GM21737 (cell line): Measurements from ENCODE around the gene VPS4B.
"Not testable (repeated sequence)": the region's sequence is repeated elsewhere in the genome, so short reads cannot be mapped to it uniquely, and the experiment has no call there.

ENCODE experiments used
- ATAC-seq: cut with Tn5 transposase; IDR thresholded peaks from one replicate; pipeline ENCODE4 v1.9.1; 2021; ENCODE audit warnings: mild to moderate bottlenecking, moderate library complexity; ENCODE audit not compliant: unreplicated experiment

VPS4B gene

GRCh38 chr18:63422087-63422863 is at the start of gene VPS4B:
Gene VPS4B (minus strand): TSS chr18:63422476. CDS start chr18:63422259, 217 bp downstream.
- ATAC-seq = peak; percentile 97

GRCh38 chr18:63470751-63471150 is 48.5 kb upstream of the VPS4B start:
- no peak for ATAC-seq

- ATAC-seq = no peak
Observed at GRCh38 chr18:63468575-63468974, 46.3 kb upstream of the VPS4B start.

GRCh38 chr18:63467699-63468098 is 45.4 kb upstream of the VPS4B start:
- ATAC-seq = no peak

GRCh38 chr18:63465059-63465458 is 42.8 kb upstream of the VPS4B start:
- ATAC-seq = no peak

GRCh38 chr18:63464434-63464833 is 42.2 kb upstream of the VPS4B start:
- no peak for ATAC-seq

- ATAC-seq = no peak
Observed at GRCh38 chr18:63460414-63460813, 38.1 kb upstream of the VPS4B start.

GRCh38 chr18:63457977-63458376 is 35.7 kb upstream of the VPS4B start:
- ATAC-seq = no peak

- no peak for ATAC-seq
Observed at GRCh38 chr18:63454497-63454896, 32.2 kb upstream of the VPS4B start.

GRCh38 chr18:63452751-63453150 is 30.5 kb upstream of the VPS4B start:
- not testable (repeated sequence) for ATAC-seq

- no peak for ATAC-seq
Observed at GRCh38 chr18:63451799-63452660, 29.8 kb upstream of the VPS4B start.

- no peak for ATAC-seq
Observed at GRCh38 chr18:63449426-63449825, 27.1 kb upstream of the VPS4B start.

- ATAC-seq = no peak
Observed at GRCh38 chr18:63447066-63447465, 24.8 kb upstream of the VPS4B start.

- no peak for ATAC-seq
Observed at GRCh38 chr18:63446266-63446665, 24.0 kb upstream of the VPS4B start.

- no peak for ATAC-seq
Observed at GRCh38 chr18:63445037-63445436, 22.8 kb upstream of the VPS4B start.

GRCh38 chr18:63444580-63444979 is 22.3 kb upstream of the VPS4B start:
- ATAC-seq = no peak

- no peak for ATAC-seq
Observed at GRCh38 chr18:63443829-63444228, 21.6 kb upstream of the VPS4B start.

- ATAC-seq = no peak
Observed at GRCh38 chr18:63440881-63441280, 18.6 kb upstream of the VPS4B start.

GRCh38 chr18:63440219-63440618 is 17.9 kb upstream of the VPS4B start:
- no peak for ATAC-seq

GRCh38 chr18:63439334-63439733 is 17.1 kb upstream of the VPS4B start:
- no peak for ATAC-seq

GRCh38 chr18:63438181-63438580 is 15.9 kb upstream of the VPS4B start:
- ATAC-seq = no peak

- no peak for ATAC-seq
Observed at GRCh38 chr18:63433334-63433866, 11.1 kb upstream of the VPS4B start.
